GM18526 (cell line): ENCODE results near the gene ZBTB48.

Experiments used
- POLR2A ChIP-seq: IDR thresholded peaks from 3 replicates; pipeline ENCODE4 v1.6.1; 2011; ENCODE audit not compliant: insufficient read length; ENCODE audit errors: extremely low read depth

Gene ZBTB48

GRCh38 chr1:6569033-6569432 lies 10.8 kb upstream of the ZBTB48 start:
- TF ChIP-seq POLR2A = no peak

- no peak for TF ChIP-seq POLR2A
Observed at GRCh38 chr1:6570100-6570499, 9.7 kb upstream of the ZBTB48 start.

- TF ChIP-seq POLR2A = no peak
Observed at GRCh38 chr1:6570987-6571386, 8.8 kb upstream of the ZBTB48 start.

GRCh38 chr1:6572653-6573383 lies 7.0 kb upstream of the ZBTB48 start:
- TF ChIP-seq POLR2A = no peak

GRCh38 chr1:6574025-6574620 lies 5.7 kb upstream of the ZBTB48 start:
- TF ChIP-seq POLR2A = no peak

- no peak for TF ChIP-seq POLR2A
Observed at GRCh38 chr1:6574818-6575217, 5.0 kb upstream of the ZBTB48 start.

GRCh38 chr1:6577831-6578525 lies 1.8 kb upstream of the ZBTB48 start:
- TF ChIP-seq POLR2A = no peak

- TF ChIP-seq POLR2A = no peak
Observed at GRCh38 chr1:6578624-6579373, 995 bp upstream of the ZBTB48 start.

- no peak for TF ChIP-seq POLR2A
Observed at GRCh38 chr1:6580119-6580592, 362 bp downstream of the ZBTB48 start.

GRCh38 chr1:6580593-6581409 lies 1.0 kb downstream of the ZBTB48 start:
- TF ChIP-seq POLR2A = no peak

- no peak for TF ChIP-seq POLR2A
Observed at GRCh38 chr1:6581561-6582305, 1.9 kb downstream of the ZBTB48 start.

- no peak for TF ChIP-seq POLR2A
Observed at GRCh38 chr1:6582370-6582769, 2.6 kb downstream of the ZBTB48 start.

- no peak for TF ChIP-seq POLR2A
Observed at GRCh38 chr1:6584126-6585080, 4.6 kb downstream of the ZBTB48 start.

GRCh38 chr1:6585081-6585722 lies 5.4 kb downstream of the ZBTB48 start:
- no peak for TF ChIP-seq POLR2A
